Glutamatergic neuron (in vitro differentiated cells): Measurements from ENCODE around the gene STAT4. TPM values are rescaled to one million over a fixed set of nuclear protein-coding genes. Genes with fewer than 3 reads are reported as not detected.

ENCODE experiments used
- DNase-seq: peaks from one replicate; pipeline ENCODE4 v3.0.0; 2022
- H3K27ac Mint-ChIP-seq: one replicate; pipeline ENCODE4 v1.8.0; 2020; ENCODE audit warnings: mild to moderate bottlenecking, mixed read lengths, inconsistent platforms; ENCODE audit not compliant: unreplicated experiment
- H3K27me3 Mint-ChIP-seq: one replicate; pipeline ENCODE4 v1.8.0; 2020; ENCODE audit warnings: mild to moderate bottlenecking, moderate library complexity, mixed read lengths, inconsistent platforms; ENCODE audit not compliant: unreplicated experiment
- H3K36me3 Mint-ChIP-seq: one replicate; pipeline ENCODE4 v1.8.0; 2020; ENCODE audit warnings: mild to moderate bottlenecking, mixed read lengths, inconsistent platforms; ENCODE audit not compliant: unreplicated experiment
- H3K4me1 Mint-ChIP-seq: one replicate; pipeline ENCODE4 v1.8.0; 2020; ENCODE audit warnings: mild to moderate bottlenecking, low read depth, mixed read lengths, inconsistent platforms; ENCODE audit not compliant: unreplicated experiment
- H3K4me3 Mint-ChIP-seq: one replicate; pipeline ENCODE4 v1.8.0; 2020; ENCODE audit warnings: mild to moderate bottlenecking, mixed read lengths, inconsistent platforms; ENCODE audit not compliant: unreplicated experiment
- H3K9me3 Mint-ChIP-seq: one replicate; pipeline ENCODE4 v1.8.0; 2020; ENCODE audit warnings: mild to moderate bottlenecking, moderate library complexity, mixed read lengths, inconsistent platforms; ENCODE audit not compliant: unreplicated experiment
- CTCF ChIP-seq: fragments of 200-600 bp; sonication (generic); IDR thresholded peaks from one replicate; pipeline ENCODE4 v1.5.0; 2021; ENCODE audit not compliant: partially characterized antibody, unreplicated experiment
- total RNA-seq: library from RNA; stranded (reverse); fragmentation: NEBNext Ultra II Directional; extraction: Animal tissue kit (Norgen Biotek cat#: 25700); gene quantifications from one replicate; pipeline ENCODE4 v1.2.1, GENCODE V29; 2021; ENCODE audit not compliant: unreplicated experiment

STAT4 gene
- total RNA-seq, 1 donor from 2014 or later = 0.74 TPM

- no peaks in the 10 kb centered on the region for H3K4me1 Mint-ChIP-seq
- no peaks in the 10 kb centered on the region for H3K9me3 Mint-ChIP-seq
- H3K27ac Mint-ChIP-seq = no peak overlapping the region
- no peak for DNase-seq
- no peak overlapping the region for H3K4me3 Mint-ChIP-seq
- H3K27me3 Mint-ChIP-seq = no peaks in the 10 kb centered on the region
- no peak for TF ChIP-seq CTCF
- no peaks in the 10 kb centered on the region for H3K36me3 Mint-ChIP-seq
Observed at GRCh38 chr2:191113761-191114160, 37.0 kb downstream of the STAT4 start.

GRCh38 chr2:191112448-191112901 is 38.3 kb downstream of the STAT4 start:
- no peaks in the 10 kb centered on the region for H3K27me3 Mint-ChIP-seq
- no peak for TF ChIP-seq CTCF
- no peak for DNase-seq
- H3K27ac Mint-ChIP-seq = no peak overlapping the region
- no peaks in the 10 kb centered on the region for H3K36me3 Mint-ChIP-seq
- H3K9me3 Mint-ChIP-seq = no peaks in the 10 kb centered on the region
- H3K4me3 Mint-ChIP-seq = no peak overlapping the region
- H3K4me1 Mint-ChIP-seq = no peaks in the 10 kb centered on the region

- DNase-seq = no peak
- H3K27me3 Mint-ChIP-seq = no peaks in the 10 kb centered on the region
- no peak overlapping the region for H3K4me3 Mint-ChIP-seq
- H3K36me3 Mint-ChIP-seq = no peaks in the 10 kb centered on the region
- no peaks in the 10 kb centered on the region for H3K4me1 Mint-ChIP-seq
- TF ChIP-seq CTCF = no peak
- H3K9me3 Mint-ChIP-seq = no peaks in the 10 kb centered on the region
- no peak overlapping the region for H3K27ac Mint-ChIP-seq
Observed at GRCh38 chr2:191109888-191110287, 40.9 kb downstream of the STAT4 start.

GRCh38 chr2:191108331-191108730 is 42.5 kb downstream of the STAT4 start:
- no peak for TF ChIP-seq CTCF
- Mint-ChIP-seq H3K4me1 (no peaks in the 10 kb centered on the region), H3K27ac (no peak overlapping the region), H3K4me3 (no peak overlapping the region), H3K9me3 (no peaks in the 10 kb centered on the region), H3K27me3 (no peaks in the 10 kb centered on the region), H3K36me3 (no peaks in the 10 kb centered on the region)
- DNase-seq = no peak

GRCh38 chr2:191105082-191105481 is 45.7 kb downstream of the STAT4 start:
- Mint-ChIP-seq H3K27me3 (no peaks in the 10 kb centered on the region), H3K4me1 (no peaks in the 10 kb centered on the region), H3K9me3 (no peaks in the 10 kb centered on the region), H3K4me3 (no peak overlapping the region), H3K27ac (no peak overlapping the region), H3K36me3 (no peaks in the 10 kb centered on the region)
- no peak for TF ChIP-seq CTCF
- DNase-seq = no peak
